ENCODE measurements around the gene NLRP3.

DNA sequence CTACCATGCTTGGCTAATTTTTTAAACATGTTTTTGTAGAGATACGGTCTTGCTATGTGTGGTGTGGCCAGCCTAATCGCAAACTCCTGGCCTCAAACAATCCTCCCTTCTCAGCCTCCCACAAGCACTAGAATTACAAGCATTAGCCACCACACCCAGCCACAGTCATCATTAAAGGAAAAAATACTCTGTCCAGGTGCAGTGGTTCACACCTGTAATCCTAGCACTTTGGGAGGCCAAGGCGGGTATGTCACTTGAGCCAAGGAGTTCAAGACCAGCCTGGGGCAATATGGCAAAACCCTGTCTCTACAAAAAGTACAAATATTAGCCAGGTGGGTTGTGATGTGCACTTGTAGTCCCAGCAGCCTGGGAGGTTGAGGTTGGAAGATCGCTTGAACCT is 25.0 kb upstream of the NLRP3 start:
- TF ChIP-seq CTCF (IDR thresholded peaks at IDR 0.05; ENCODE audit: low read depth, low read length, poor library complexity, severe bottlenecking): no peak
- no peak for TF ChIP-seq EZH2phosphoT487 (IDR thresholded peaks at IDR 0.05; ENCODE audit: borderline replicate concordance, low read length)
